WERI-Rb-1 (cell line): ENCODE results near the gene HFE.
"Not testable (repeated sequence)": the region's sequence is repeated elsewhere in the genome, so short reads cannot be mapped to it uniquely, and the experiment has no call there.

Experiments
- DNase-seq: peaks from one replicate; pipeline ENCODE4 v3.0.0-alpha.2; 2020
- H3K27ac ChIP-seq: fragments of 250-450 bp; sonication (Bioruptor Pico); 2 replicates; pipeline ENCODE4 v1.5.1; 2020; ENCODE audit warnings: mild to moderate bottlenecking, moderate library complexity
- H3K27me3 ChIP-seq: fragments of 250-450 bp; sonication (Bioruptor Pico); 2 replicates; pipeline ENCODE4 v1.5.1; 2021; ENCODE audit warnings: mild to moderate bottlenecking, low read depth, moderate library complexity; ENCODE audit not compliant: insufficient read depth, severe bottlenecking
- H3K36me3 ChIP-seq: fragments of 250-450 bp; sonication (Bioruptor Pico); 2 replicates; pipeline ENCODE4 v1.5.1; 2020; ENCODE audit warnings: mild to moderate bottlenecking, moderate library complexity
- H3K4me3 ChIP-seq: 2 replicates; pipeline ENCODE4 v1.5.1; 2011; ENCODE audit warnings: low read depth, mild to moderate bottlenecking, control low read depth, low read length
- H3K9me3 ChIP-seq: fragments of 250-450 bp; sonication (Bioruptor Pico); 2 replicates; pipeline ENCODE4 v1.5.1; 2021; ENCODE audit warnings: mild to moderate bottlenecking, moderate library complexity; ENCODE audit not compliant: severe bottlenecking
- TF ChIP-seq, protein P1 (sequence below): IDR thresholded peaks from 2 replicates; pipeline ENCODE4 v1.5.1; 2011; ENCODE audit warnings: low read depth, mild to moderate bottlenecking, control low read depth, inconsistent platforms, low read length

Gene HFE

DNA sequence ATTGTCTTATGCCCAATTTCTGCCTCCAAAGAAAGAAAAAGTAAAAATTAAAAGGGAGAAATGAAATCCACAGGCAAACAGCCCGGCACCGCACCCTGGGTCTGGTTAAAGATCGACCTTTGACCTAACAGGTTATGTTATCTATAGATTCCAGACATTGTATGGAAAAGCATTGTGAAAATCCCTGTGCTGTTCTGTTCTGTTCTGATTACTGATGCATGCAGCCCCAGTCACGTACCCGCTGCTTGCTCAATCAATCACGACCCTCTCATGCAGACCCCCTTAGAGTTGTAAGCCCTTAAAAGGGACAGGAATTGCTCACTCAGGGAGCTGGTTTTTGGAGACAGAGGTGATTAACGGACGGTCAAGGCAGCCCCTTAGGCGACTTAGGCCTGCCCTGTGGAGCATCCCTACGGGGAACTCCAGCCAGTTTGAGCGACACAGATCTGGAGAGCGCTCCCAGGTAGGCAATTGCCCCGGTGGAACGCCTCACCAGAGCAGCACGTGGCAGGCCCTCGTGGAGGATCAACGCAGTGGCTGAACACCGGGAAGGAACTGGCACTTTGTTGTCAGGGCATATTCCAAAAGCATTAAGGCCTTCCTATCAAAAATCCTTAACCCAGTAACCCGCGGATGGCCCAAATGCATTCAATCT lies 12.0 kb upstream of the HFE start:
- Histone ChIP-seq H3K4me3 (no peak overlapping the region), H3K36me3 (no peaks in the 10 kb centered on the region), H3K27ac (no peak overlapping the region), H3K27me3 (no peaks in the 10 kb centered on the region), H3K9me3 (peaks cover 2% of the 10 kb centered on the region)
- DNase-seq, result no peak
- TF ChIP-seq, protein P1, sequence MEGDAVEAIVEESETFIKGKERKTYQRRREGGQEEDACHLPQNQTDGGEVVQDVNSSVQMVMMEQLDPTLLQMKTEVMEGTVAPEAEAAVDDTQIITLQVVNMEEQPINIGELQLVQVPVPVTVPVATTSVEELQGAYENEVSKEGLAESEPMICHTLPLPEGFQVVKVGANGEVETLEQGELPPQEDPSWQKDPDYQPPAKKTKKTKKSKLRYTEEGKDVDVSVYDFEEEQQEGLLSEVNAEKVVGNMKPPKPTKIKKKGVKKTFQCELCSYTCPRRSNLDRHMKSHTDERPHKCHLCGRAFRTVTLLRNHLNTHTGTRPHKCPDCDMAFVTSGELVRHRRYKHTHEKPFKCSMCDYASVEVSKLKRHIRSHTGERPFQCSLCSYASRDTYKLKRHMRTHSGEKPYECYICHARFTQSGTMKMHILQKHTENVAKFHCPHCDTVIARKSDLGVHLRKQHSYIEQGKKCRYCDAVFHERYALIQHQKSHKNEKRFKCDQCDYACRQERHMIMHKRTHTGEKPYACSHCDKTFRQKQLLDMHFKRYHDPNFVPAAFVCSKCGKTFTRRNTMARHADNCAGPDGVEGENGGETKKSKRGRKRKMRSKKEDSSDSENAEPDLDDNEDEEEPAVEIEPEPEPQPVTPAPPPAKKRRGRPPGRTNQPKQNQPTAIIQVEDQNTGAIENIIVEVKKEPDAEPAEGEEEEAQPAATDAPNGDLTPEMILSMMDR, result no peak

DNA sequence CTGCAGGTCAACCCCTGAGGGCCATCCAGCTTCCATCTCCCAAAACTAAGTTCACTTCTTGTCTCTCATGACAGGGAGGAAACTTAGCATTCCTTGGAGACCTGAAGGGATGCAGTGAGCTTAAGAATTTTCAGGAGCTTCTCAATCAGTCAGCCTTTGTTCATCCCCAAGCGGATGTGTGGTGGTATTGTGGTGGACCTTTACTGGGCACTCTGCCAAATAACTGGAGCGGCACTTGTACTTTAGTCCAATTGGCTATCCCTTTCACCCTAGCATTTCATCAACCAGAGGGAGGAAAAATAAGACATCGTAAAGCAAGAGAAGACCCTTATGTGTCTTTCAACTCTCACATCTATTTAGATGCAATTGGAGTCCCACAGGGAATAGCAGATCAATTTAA lies 9.2 kb upstream of the HFE start:
- not testable (repeated sequence) for H3K36me3 ChIP-seq, H3K27ac ChIP-seq, H3K4me3 ChIP-seq, H3K27me3 ChIP-seq, H3K9me3 ChIP-seq, DNase-seq

DNA sequence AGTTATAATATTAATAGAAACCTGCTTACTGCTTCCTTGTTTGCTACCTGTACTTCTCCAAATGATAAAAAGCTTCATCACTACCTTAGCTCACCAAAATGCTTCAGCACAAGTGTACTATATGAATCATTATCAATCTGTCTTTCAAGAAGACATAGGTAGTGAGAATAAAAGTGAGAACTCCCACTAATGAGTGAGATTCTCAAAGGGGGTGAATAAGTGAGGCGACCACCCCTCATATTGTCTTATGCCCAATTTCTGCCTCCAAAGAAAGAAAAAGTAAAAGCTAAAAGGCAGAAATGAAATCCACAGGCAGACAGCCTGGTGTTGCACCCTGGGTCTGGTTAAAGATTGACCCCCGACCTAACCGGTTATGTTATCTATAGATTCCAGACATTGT lies 6.1 kb upstream of the HFE start:
- not testable (repeated sequence) for DNase-seq, H3K27ac ChIP-seq, H3K27me3 ChIP-seq, H3K36me3 ChIP-seq, H3K4me3 ChIP-seq, H3K9me3 ChIP-seq

DNA sequence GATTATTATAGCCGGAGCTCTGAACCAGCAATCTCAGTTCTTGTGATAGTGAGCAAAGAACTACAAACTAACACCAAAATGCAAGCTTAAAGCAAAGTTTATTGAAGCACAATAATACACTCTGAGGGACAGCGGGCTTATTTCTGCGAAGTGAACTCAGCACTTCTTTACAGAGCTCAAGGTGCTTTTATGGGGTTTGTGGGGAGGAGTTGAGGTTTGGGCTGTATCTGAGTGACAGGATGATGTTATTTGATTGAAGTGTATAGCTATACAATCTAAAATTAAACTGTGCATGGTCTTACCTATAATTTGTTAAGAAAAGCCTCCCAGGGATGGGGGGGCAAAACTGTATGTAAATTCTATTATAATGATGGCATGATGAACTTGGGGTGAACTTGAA lies 1.0 kb upstream of the HFE start:
- H3K4me3 ChIP-seq, result no peak overlapping the region
- TF ChIP-seq, protein P1, result no peak
- no peaks in the 10 kb centered on the region for H3K36me3 ChIP-seq
- H3K27ac ChIP-seq, result no peak overlapping the region
- no peak for DNase-seq
- peaks cover 5% of the 10 kb centered on the region for H3K9me3 ChIP-seq
- H3K27me3 ChIP-seq, result no peaks in the 10 kb centered on the region

DNA sequence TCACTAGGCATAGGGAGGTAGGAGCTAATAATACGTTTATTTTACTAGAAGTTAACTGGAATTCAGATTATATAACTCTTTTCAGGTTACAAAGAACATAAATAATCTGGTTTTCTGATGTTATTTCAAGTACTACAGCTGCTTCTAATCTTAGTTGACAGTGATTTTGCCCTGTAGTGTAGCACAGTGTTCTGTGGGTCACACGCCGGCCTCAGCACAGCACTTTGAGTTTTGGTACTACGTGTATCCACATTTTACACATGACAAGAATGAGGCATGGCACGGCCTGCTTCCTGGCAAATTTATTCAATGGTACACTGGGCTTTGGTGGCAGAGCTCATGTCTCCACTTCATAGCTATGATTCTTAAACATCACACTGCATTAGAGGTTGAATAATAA lies 1.1 kb downstream of the HFE start:
- no peak for DNase-seq
- Histone ChIP-seq H3K27me3 (no peaks in the 10 kb centered on the region), H3K36me3 (no peaks in the 10 kb centered on the region), H3K27ac (no peak overlapping the region), H3K4me3 (no peak overlapping the region), H3K9me3 (no peaks in the 10 kb centered on the region)
- TF ChIP-seq, protein P1, result no peak

DNA sequence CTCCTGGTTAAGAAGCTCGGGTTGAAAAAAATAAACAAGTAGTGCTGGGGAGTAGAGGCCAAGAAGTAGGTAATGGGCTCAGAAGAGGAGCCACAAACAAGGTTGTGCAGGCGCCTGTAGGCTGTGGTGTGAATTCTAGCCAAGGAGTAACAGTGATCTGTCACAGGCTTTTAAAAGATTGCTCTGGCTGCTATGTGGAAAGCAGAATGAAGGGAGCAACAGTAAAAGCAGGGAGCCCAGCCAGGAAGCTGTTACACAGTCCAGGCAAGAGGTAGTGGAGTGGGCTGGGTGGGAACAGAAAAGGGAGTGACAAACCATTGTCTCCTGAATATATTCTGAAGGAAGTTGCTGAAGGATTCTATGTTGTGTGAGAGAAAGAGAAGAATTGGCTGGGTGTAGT lies 2.0 kb downstream of the HFE start:
- DNase-seq, result no peak
- Histone ChIP-seq H3K36me3 (no peaks in the 10 kb centered on the region), H3K27ac (no peak overlapping the region), H3K27me3 (no peaks in the 10 kb centered on the region), H3K9me3 (no peaks in the 10 kb centered on the region), H3K4me3 (no peak overlapping the region)
- TF ChIP-seq, protein P1, result no peak

DNA sequence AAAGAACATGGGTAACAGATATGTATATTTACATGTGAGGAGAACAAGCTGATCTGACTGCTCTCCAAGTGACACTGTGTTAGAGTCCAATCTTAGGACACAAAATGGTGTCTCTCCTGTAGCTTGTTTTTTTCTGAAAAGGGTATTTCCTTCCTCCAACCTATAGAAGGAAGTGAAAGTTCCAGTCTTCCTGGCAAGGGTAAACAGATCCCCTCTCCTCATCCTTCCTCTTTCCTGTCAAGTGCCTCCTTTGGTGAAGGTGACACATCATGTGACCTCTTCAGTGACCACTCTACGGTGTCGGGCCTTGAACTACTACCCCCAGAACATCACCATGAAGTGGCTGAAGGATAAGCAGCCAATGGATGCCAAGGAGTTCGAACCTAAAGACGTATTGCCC lies 5.2 kb downstream of the HFE start:
- Histone ChIP-seq H3K4me3 (no peak overlapping the region), H3K27ac (no peak overlapping the region), H3K27me3 (no peaks in the 10 kb centered on the region), H3K36me3 (no peaks in the 10 kb centered on the region), H3K9me3 (no peaks in the 10 kb centered on the region)
- DNase-seq, result no peak
- TF ChIP-seq, protein P1, result no peak
